Activated T-helper 1 cell treated with anti-CD3 and anti-CD28 coated beads, Interleukin-12 subunit alpha, Interleukin-12 subunit beta, Interleukin-2, Interleukin-4 antibody, amounts not matched to agents 30 ng/mL and 10 ng/mL and 1 ng/mL, durations not matched to agents 14 hours and 24 hours and 36 hours (primary cell): ENCODE results near the gene NUP43. TPM values are rescaled to one million over a fixed set of nuclear protein-coding genes. Genes with fewer than 3 reads are reported as not detected.
A peak's percentile ranks its signal among the peaks of the same experiment; 100 is the strongest.

Experiments
- DNase-seq: peaks from one replicate; pipeline ENCODE4 v3.0.0; 2021; ENCODE audit warnings: low spot score
- H3K27ac Mint-ChIP-seq: one replicate; pipeline ENCODE4 v1.8.0; 2021; ENCODE audit warnings: mild to moderate bottlenecking, mixed read lengths
- H3K27me3 Mint-ChIP-seq: one replicate; pipeline ENCODE4 v1.8.0; 2022; ENCODE audit warnings: mild to moderate bottlenecking, moderate library complexity, mixed read lengths; ENCODE audit not compliant: insufficient read depth
- H3K36me3 Mint-ChIP-seq: one replicate; pipeline ENCODE4 v1.8.0; 2021; ENCODE audit warnings: low read depth, mixed read lengths
- H3K4me1 Mint-ChIP-seq: one replicate; pipeline ENCODE4 v1.8.0; 2021; ENCODE audit warnings: low read depth, mixed read lengths
- H3K4me3 Mint-ChIP-seq: one replicate; pipeline ENCODE4 v1.8.0; 2021; ENCODE audit warnings: mild to moderate bottlenecking, moderate library complexity, mixed read lengths
- H3K9me3 Mint-ChIP-seq: one replicate; pipeline ENCODE4 v1.8.0; 2021; ENCODE audit warnings: mixed read lengths
- intact Hi-C: fragments of 100-400 bp; cut with micrococcal nuclease; formaldehyde crosslinking; loops from one replicate; pipeline ENCODE4 v1.15.1; 2024
- total RNA-seq: library from RNA; stranded (reverse); gene quantifications from 2 replicates; pipeline ENCODE4 v1.2.3, GENCODE V29; 2022

NUP43 gene
- 81.3 and 90.5 TPM in 2 replicates for total RNA-seq

- intact Hi-C loops, result loop anchor here (1.0 to 5.0 kb wide), 8 partner anchors 23 to 1706 kb away; partner anchors contain the start of genes LATS1, LRP11, RMND1 and ZBTB2
- Mint-ChIP-seq H3K9me3 (no peaks in the 10 kb centered on the region), H3K4me1 (peaks cover 31% of the 10 kb centered on the region), H3K27ac (peak within 1 kb of the TSS; percentile 87), H3K4me3 (peak within 1 kb of the TSS; percentile 99), H3K27me3 (no peaks in the 10 kb centered on the region), H3K36me3 (peaks cover 11% of the 10 kb centered on the region)
- DNase-seq, result peak; percentile 90
Measured at GRCh38 chr6:149746147-149746946, at the start of gene NUP43. TSS of gene NUP43 (minus strand) at chr6:149746529. CDS start at chr6:149746495, 34 bp downstream.

GRCh38 chr6:149783551-149783950 is 37.2 kb upstream of the NUP43 start:
- Mint-ChIP-seq H3K4me1 (no peaks in the 10 kb centered on the region), H3K27ac (no peak overlapping the region), H3K27me3 (no peaks in the 10 kb centered on the region), H3K9me3 (no peaks in the 10 kb centered on the region), H3K4me3 (no peak overlapping the region), H3K36me3 (peaks cover 21% of the 10 kb centered on the region)
- DNase-seq, result no peak
- intact Hi-C loops, result no loop called here

GRCh38 chr6:149782337-149782736 is 36.0 kb upstream of the NUP43 start:
- no peak overlapping the region for H3K27ac Mint-ChIP-seq
- H3K36me3 Mint-ChIP-seq, result peaks cover 19% of the 10 kb centered on the region
- intact Hi-C loops, result no loop called here
- H3K27me3 Mint-ChIP-seq, result no peaks in the 10 kb centered on the region
- DNase-seq, result no peak
- no peak overlapping the region for H3K4me3 Mint-ChIP-seq
- H3K9me3 Mint-ChIP-seq, result no peaks in the 10 kb centered on the region
- no peaks in the 10 kb centered on the region for H3K4me1 Mint-ChIP-seq

GRCh38 chr6:149781715-149782114 is 35.4 kb upstream of the NUP43 start:
- H3K4me1 Mint-ChIP-seq, result no peaks in the 10 kb centered on the region
- H3K27ac Mint-ChIP-seq, result no peak overlapping the region
- H3K9me3 Mint-ChIP-seq, result no peaks in the 10 kb centered on the region
- H3K27me3 Mint-ChIP-seq, result no peaks in the 10 kb centered on the region
- DNase-seq, result no peak
- intact Hi-C loops, result no loop called here
- H3K4me3 Mint-ChIP-seq, result no peak overlapping the region
- H3K36me3 Mint-ChIP-seq, result peaks cover 17% of the 10 kb centered on the region

GRCh38 chr6:149779644-149779963 is 33.3 kb upstream of the NUP43 start:
- H3K36me3 Mint-ChIP-seq, result peaks cover 19% of the 10 kb centered on the region
- DNase-seq, result no peak
- H3K4me3 Mint-ChIP-seq, result no peak overlapping the region
- no peaks in the 10 kb centered on the region for H3K4me1 Mint-ChIP-seq
- no peak overlapping the region for H3K27ac Mint-ChIP-seq
- H3K27me3 Mint-ChIP-seq, result no peaks in the 10 kb centered on the region
- no peaks in the 10 kb centered on the region for H3K9me3 Mint-ChIP-seq
- intact Hi-C loops, result no loop called here

GRCh38 chr6:149777624-149778023 is 31.3 kb upstream of the NUP43 start:
- H3K4me1 Mint-ChIP-seq, result no peaks in the 10 kb centered on the region
- H3K27me3 Mint-ChIP-seq, result no peaks in the 10 kb centered on the region
- no peak for DNase-seq
- no peak overlapping the region for H3K4me3 Mint-ChIP-seq
- H3K9me3 Mint-ChIP-seq, result no peaks in the 10 kb centered on the region
- H3K27ac Mint-ChIP-seq, result peak overlapping the region; percentile 21
- H3K36me3 Mint-ChIP-seq, result peaks cover 12% of the 10 kb centered on the region
- intact Hi-C loops, result no loop called here

GRCh38 chr6:149771925-149772324 is 25.6 kb upstream of the NUP43 start:
- peaks cover 23% of the 10 kb centered on the region for H3K36me3 Mint-ChIP-seq
- H3K27ac Mint-ChIP-seq, result no peak overlapping the region
- no peaks in the 10 kb centered on the region for H3K27me3 Mint-ChIP-seq
- intact Hi-C loops, result no loop called here
- H3K4me3 Mint-ChIP-seq, result no peak overlapping the region
- H3K4me1 Mint-ChIP-seq, result peaks cover 5% of the 10 kb centered on the region
- DNase-seq, result no peak
- H3K9me3 Mint-ChIP-seq, result no peaks in the 10 kb centered on the region

GRCh38 chr6:149771185-149771584 is 24.9 kb upstream of the NUP43 start:
- H3K4me1 Mint-ChIP-seq, result peaks cover 5% of the 10 kb centered on the region
- peaks cover 28% of the 10 kb centered on the region for H3K36me3 Mint-ChIP-seq
- H3K27me3 Mint-ChIP-seq, result no peaks in the 10 kb centered on the region
- intact Hi-C loops, result no loop called here
- DNase-seq, result no peak
- no peak overlapping the region for H3K27ac Mint-ChIP-seq
- no peak overlapping the region for H3K4me3 Mint-ChIP-seq
- peaks cover 5% of the 10 kb centered on the region for H3K9me3 Mint-ChIP-seq

- intact Hi-C loops, result no loop called here
- Mint-ChIP-seq H3K36me3 (peaks cover 29% of the 10 kb centered on the region), H3K27ac (no peak overlapping the region), H3K9me3 (peaks cover 9% of the 10 kb centered on the region), H3K27me3 (no peaks in the 10 kb centered on the region), H3K4me1 (peaks cover 5% of the 10 kb centered on the region), H3K4me3 (no peak overlapping the region)
- DNase-seq, result no peak
Measured at GRCh38 chr6:149769676-149770075, 23.3 kb upstream of the NUP43 start.

- H3K4me3 Mint-ChIP-seq, result no peak overlapping the region
- H3K27me3 Mint-ChIP-seq, result no peaks in the 10 kb centered on the region
- no peak overlapping the region for H3K27ac Mint-ChIP-seq
- H3K9me3 Mint-ChIP-seq, result peaks cover 9% of the 10 kb centered on the region
- H3K36me3 Mint-ChIP-seq, result peaks cover 36% of the 10 kb centered on the region
- DNase-seq, result no peak
- peaks cover 13% of the 10 kb centered on the region for H3K4me1 Mint-ChIP-seq
- intact Hi-C loops, result no loop called here
Measured at GRCh38 chr6:149766156-149766769, 19.9 kb upstream of the NUP43 start.

GRCh38 chr6:149763866-149764265 is 17.5 kb upstream of the NUP43 start:
- peaks cover 9% of the 10 kb centered on the region for H3K9me3 Mint-ChIP-seq
- H3K27ac Mint-ChIP-seq, result no peak overlapping the region
- intact Hi-C loops, result no loop called here
- H3K4me3 Mint-ChIP-seq, result no peak overlapping the region
- H3K4me1 Mint-ChIP-seq, result peaks cover 13% of the 10 kb centered on the region
- DNase-seq, result no peak
- no peaks in the 10 kb centered on the region for H3K27me3 Mint-ChIP-seq
- H3K36me3 Mint-ChIP-seq, result peaks cover 34% of the 10 kb centered on the region

- intact Hi-C loops, result no loop called here
- Mint-ChIP-seq H3K4me3 (no peak overlapping the region), H3K27ac (no peak overlapping the region), H3K36me3 (peaks cover 25% of the 10 kb centered on the region), H3K4me1 (peaks cover 11% of the 10 kb centered on the region), H3K9me3 (peaks cover 5% of the 10 kb centered on the region), H3K27me3 (no peaks in the 10 kb centered on the region)
- DNase-seq, result no peak
Measured at GRCh38 chr6:149761438-149761837, 15.1 kb upstream of the NUP43 start.

GRCh38 chr6:149756261-149756636 is 9.9 kb upstream of the NUP43 start:
- no peaks in the 10 kb centered on the region for H3K9me3 Mint-ChIP-seq
- H3K4me1 Mint-ChIP-seq, result peaks cover 8% of the 10 kb centered on the region
- intact Hi-C loops, result no loop called here
- no peak overlapping the region for H3K4me3 Mint-ChIP-seq
- DNase-seq, result no peak
- H3K27ac Mint-ChIP-seq, result no peak overlapping the region
- H3K36me3 Mint-ChIP-seq, result peaks cover 14% of the 10 kb centered on the region
- no peaks in the 10 kb centered on the region for H3K27me3 Mint-ChIP-seq
